HG03457 (cell line): ENCODE results near the gene SYCP3.
"Not testable (repeated sequence)": the region's sequence is repeated elsewhere in the genome, so short reads cannot be mapped to it uniquely, and the experiment has no call there.

ENCODE experiments used
- ATAC-seq: cut with Tn5 transposase; IDR thresholded peaks from one replicate; pipeline ENCODE4 v1.9.1; 2021; ENCODE audit warnings: moderate number of reproducible peaks; ENCODE audit not compliant: unreplicated experiment

The SYCP3 gene

DNA sequence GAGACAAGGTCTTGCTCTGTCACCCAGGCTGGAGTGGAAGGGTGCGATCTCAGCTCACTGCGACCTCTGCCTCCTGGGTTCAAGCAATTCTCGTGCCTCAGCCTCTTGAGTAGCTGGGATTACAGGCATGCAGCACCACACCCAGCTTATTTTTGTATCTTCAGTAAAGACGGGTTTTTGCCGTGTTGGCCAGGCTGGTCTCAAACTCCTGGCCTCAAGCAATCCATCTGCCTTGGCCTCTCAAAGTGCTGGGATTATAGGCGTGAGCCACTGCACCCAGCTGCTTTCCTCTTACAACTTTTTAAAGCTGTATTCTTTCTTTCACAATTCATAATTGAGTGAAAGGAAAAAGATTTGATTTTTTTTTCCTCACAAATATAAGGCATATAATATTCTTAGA, 57.6 kb downstream of the SYCP3 start:
- ATAC-seq, result not testable (repeated sequence)

DNA sequence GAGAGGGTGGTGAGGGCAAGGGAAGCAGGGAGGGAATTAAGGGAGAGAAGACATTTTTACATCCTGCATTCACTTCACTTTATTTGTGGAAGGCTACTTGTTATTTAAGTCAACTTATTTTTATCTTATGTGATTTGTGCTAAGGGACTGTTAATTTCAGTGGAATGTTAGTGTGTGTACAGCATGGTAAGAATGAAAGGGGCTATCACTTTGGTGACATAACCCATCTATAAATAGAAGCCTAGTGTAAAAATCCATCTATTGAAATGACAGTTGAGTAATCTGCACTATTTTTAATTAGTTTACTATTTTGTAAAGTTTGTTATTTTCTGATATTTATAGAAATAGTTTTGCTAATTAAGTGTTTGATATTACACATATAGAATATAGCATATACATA, 58.6 kb downstream of the SYCP3 start:
- ATAC-seq, result no peak

DNA sequence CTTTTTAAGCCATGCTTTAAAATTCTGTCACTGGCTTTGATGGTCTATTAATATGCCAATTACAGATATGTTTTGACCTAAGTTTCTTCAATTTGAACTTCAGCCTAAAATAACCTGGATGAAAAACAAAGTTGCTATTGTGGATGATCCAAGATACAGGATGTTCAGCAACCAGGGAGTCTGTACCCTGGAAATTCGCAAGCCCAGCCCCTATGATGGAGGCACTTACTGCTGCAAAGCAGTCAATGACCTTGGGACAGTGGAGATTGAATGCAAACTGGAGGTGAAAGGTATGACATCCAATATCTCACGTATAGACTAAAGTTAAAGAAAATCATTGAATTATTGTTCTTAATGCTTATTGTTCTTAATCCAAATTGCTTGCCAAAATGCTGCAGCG, 59.0 kb downstream of the SYCP3 start:
- ATAC-seq, result no peak
